A172 (cell line): Measurements from ENCODE around the gene PLCD1. TPM values are rescaled to one million over a fixed set of nuclear protein-coding genes. Genes with fewer than 3 reads are reported as not detected.
"Not testable (repeated sequence)": the region's sequence is repeated elsewhere in the genome, so short reads cannot be mapped to it uniquely, and the experiment has no call there.

Source experiments
- DNase-seq: peaks from one replicate; pipeline ENCODE4 v3.0.0-alpha.2; 2015; ENCODE audit warnings: low spot score
- total RNA-seq: library from RNA; depleted of rRNA; stranded (reverse); fragments of >200 nt; shearing (Covaris generic); gene quantifications from 2 replicates; pipeline ENCODE4 v1.2.3, GENCODE V29; 2014; rRNA removed

PLCD1 gene
- total RNA-seq: 5.4 and 5.7 TPM in 2 replicates

DNA sequence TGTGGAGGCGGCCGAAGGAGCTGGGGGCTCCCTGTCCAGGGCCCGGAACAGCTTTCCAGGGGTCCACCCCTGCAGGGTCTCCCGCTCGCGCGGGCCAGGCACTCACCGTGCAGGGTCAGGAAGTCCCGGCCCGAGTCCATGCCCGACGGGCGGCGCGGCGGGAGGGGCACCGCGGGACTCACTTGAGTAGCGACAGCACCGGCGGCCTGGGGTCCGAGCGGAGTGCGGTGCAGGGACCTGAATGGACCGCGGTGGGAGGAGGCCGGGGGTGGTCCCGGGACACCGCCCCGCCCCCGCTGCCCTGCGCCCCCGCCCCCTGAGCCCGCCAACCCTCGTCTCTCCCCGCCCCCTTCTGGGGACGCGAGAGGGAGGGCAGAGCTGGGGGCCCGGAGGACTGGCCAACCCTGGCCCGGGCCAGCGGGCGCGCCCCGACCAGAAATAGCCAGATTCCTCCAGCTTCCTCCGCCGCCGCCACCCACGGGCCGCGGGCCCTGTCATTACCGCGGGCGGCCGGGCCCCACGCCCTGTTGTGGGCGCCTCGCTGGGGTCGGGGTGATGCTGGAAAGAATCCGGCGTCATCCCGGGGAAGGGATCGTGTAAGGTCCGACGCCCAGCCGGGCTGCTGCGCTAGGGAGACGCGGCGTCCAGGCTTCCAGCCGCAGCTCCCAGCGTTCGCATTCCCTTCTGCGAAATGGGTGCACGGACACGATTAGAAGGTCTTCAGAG lies at the start of gene PLCD1:
Gene PLCD1, minus strand, starts transcription at position 243 of the 726 bp plus-strand sequence. Its CDS starts 103 bp downstream, at position 140.
- no peak for DNase-seq

DNA sequence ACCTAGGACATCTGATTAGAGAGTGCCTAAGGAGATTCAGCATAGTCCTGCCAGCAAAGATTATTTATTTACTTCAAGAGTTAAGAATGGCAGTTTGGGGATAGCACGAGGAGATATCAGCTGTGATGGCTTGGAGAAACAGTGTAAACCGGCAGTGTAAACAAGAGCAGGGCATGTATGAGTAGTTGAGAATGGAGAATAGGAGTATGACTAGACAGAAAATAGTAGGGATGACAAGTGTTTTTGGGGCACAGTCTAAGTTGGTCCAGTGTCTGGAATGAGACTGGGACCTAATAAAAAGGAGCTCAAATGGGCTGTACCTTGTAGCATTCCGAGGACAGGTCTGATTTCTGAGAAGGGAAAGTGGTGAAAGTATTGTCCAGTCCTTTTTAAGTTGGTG lies 47.6 kb upstream of the PLCD1 start:
- DNase-seq: not testable (repeated sequence)

DNA sequence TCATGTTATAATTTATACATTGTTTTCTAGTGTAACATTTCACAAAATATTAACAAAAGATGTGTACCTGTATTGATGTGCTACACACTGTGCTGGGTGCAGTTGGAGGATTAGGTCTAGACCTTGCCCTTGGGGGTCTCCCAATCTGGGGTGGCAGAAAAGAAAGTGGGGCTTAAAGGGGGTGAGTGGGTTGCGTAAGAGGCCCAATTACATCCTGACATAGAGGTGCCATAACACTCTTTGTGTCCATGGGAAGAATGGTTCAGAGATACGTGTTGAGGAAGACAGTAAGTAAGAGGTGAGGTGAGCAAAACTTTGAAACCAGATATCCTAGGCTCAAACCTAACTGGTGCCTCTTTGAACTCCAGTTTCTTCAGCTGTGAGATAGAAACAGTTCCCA lies 40.6 kb upstream of the PLCD1 start:
- DNase-seq: no peak

DNA sequence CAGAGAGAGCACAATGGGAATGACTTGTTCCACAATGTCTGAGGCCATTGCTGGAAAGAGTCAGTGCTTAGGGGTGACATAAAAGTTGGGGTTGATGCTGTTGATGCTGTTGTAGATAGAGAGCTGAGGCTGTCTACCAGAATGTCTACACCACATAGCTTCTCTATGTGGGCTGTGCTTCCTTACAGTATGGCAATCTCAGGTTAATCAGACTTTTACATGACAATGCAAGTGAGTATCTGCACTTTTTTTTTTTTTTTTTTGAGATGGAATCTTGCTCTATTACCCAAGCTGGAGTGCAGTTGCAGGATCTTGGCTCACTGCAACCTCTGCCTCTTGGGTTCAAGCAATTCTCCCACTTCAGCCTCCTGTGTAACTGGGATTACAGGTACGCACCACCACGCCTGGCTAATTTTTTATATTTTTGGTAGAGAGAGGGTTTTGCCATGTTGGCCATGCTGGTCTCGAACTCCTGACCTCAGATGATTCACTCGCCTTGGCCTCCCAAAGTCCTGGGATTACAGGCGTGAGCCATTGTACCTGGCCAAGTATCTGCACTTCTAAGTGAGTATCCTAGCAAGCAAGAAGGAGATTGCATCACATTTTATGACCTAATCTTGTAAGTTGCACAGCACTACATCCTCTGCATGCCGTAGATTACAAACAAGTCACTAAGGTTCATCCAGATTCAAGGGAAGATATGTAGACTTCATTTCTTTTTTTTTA lies 38.2 kb upstream of the PLCD1 start:
- DNase-seq: no peak

DNA sequence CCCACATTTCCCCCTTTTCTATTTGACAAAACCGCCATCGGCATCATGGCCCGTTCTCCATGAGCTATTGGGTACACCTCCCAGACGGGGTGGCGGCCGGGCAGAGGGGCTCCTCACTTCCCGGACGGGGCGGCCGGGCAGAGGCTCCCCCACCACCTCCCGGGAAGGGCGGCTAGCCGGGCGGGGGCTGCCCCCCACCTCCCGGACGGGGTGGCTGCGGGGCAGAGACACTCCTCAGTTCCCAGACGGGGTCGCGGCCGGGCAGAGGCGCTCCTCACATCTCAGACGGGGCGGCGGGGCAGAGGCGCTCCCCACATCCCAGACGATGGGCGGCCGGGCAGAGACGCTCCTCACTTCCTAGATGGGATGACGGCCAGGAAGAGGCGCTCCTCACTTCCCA lies 35.0 kb upstream of the PLCD1 start:
- DNase-seq: not testable (repeated sequence)

DNA sequence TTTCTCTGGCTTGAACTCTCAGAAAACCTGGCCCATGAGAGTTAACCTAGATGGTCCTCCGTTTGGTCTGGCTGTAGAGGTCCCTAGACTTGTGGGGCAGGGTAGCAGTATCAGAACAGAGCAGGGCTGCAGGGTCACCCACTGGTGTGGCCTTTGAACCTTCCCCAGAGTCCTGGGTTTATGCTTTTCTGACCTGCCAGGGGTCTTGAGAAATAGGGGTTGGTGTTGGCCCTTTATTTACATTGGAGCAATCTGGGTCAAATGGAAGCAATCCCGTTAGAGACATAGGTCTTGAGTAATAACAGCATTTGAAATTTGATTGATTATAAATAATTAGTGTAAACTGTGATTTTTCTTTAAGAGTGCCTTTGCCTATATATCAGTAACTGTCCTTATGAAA lies 33.4 kb upstream of the PLCD1 start:
- DNase-seq: no peak

DNA sequence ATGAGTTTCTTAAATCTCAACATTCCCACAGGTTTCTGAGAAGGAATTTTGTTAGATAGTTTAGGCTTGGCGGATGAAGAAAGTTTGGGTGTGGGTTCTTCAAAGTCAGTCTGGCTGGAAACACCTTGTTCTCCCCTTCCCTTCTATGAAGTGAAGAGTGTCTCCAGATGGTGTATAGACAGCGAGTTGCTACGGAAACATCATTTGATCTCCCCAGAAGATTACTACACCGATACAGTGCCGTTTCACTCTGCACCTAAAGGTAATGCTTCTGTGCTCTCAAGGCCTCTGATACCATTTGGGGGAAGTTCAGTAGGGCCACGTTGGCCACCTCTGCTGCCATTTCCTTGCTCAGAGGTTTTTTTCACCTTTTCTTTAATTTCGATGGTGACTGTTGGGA lies 30.1 kb upstream of the PLCD1 start:
- DNase-seq: no peak

DNA sequence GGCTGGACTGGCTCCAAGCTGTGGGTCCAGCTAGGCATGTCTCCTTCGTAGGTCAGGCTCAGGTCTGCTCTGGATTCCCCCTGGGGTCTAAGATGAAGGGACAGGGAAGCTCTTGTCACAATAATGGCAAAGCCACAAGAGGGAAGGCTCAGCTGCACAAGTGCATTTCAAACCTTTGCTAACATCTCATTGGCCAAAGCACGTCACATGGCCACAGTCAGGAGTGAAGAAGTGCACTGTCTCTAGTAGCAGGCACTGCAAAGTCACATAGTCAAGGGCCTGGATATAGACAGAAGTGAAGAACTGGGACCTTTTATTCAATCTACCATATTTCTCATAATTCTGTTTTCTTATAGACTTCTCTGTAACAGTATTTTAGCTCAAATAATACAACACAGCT lies 29.7 kb upstream of the PLCD1 start:
- DNase-seq: no peak

DNA sequence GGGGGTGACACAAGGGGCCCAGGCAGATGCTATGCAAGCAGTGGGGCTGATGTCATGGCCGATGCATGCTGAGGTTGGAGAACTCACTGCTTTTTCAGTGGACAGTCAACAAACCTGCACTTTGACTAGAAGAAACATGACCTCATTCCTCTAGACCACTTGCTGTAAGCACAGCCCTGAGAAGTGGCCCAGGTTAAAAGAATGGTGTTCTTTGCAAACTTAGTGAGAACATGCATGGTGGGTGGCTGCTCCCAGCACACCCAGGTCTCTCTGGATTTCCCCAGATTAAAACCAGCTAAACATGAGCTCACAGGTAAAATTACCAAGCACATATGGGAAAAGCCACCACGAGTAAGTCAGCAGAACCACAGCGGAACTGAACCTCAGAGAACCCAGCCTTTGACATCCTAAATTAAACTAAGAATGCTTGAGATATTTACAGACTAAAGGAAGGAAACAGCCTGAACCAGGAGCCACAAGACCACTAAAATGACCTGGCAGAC lies 25.1 kb upstream of the PLCD1 start:
- DNase-seq: no peak

DNA sequence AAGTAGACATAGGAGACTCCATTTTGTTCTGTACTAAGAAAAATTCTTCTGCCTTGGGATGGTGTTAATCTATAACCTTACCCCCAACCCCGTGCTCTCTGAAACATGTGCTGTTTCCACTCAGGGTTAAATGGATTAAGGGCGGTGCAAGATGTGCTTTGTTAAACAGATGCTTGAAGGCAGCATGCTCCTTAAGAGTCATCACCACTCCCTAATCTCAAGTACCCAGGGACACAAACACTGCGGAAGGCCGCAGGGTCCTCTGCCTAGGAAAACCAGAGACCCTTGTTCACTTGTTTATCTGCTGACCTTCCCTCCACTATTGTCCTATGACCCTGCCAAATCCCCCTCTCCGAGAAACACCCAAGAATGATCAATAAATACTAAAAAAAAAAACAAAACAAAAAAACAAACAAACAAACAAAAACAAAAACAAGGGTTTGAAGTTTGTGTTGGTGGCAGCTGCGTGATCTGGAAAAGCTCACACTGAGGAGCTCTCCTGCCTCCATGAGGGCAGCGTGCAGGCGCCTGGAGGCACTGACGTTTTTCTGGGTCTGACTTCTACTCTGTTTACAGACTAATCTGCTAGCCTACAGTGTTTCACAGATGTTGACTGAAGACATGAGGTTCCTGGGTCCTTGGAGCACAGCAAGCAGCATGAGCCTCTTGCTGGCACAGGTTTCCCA lies 24.5 kb upstream of the PLCD1 start:
- not testable (repeated sequence) for DNase-seq

DNA sequence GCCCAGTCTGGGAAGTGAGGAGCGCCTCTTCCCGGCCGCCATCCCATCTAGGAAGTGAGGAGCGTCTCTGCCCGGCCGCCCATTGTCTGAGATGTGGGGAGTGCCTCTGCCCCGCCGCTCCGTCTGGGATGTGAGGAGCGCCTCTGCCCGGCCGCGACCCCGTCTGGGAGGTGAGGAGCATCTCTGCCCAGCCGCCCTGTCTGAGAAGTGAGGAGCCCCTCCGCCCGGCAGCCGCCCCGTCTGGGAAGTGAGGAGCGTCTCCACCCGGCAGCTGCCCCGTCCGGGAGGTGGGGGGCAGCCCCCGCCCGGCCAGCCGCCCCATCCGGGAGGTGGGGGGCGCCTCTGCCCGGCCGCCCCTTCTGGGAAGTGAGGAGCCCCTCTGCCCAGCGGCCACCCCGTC lies 23.8 kb upstream of the PLCD1 start:
- not testable (repeated sequence) for DNase-seq

DNA sequence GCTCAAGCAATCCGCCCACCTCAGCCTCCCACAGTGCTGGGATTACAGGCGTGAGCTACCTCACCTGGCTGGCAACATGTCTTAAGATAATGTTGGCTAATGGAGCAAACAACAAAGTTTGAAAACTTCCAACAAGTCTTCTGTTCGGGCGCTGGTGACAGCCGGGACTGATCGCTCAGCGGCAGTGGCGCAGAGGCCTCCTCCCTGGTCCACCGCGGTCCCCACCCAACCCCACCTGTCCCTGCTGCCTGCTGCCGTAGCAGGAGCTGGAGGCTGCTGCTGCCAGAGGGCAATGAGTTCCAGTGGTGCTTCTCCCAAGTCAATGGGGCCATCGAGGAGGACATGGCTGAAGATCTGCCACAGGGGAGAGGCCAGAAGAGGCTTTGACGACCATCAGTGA lies 21.7 kb upstream of the PLCD1 start:
- DNase-seq: no peak

DNA sequence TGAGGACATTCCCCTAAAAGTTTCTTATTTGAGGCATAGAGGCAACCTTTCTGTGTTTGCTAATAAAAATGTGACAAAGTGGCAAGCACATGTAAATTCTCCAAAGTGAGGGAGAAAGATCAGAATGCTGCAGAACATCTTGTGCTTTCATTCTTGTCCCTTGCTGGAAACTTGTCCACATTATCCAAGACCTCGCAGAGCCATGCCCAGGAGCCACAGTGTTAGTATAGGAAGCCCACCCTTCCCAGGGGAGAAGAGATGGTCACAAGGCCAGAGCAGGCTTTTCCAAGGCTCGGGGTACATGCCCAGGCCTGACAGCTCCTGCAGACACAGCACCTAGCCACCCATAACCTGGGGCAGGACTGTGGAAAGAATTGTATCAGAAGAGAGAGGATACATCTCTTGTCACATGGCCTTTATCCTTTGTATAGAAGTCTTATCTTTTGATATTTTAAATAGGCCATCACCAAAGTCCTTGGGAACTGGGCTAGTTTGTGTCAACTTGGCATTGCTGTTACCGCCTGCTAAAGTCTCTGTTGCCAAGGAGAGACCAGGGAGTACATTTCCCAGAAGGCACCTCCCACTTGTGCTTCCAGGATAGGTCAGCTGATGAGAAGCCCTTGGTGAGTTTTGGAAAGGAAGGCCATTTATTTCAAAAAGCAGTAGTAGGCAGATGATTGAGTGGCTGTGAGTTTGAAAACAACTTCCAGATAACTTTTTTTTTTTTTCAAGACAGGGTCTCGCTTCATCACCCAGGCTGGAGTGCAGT lies 20.1 kb upstream of the PLCD1 start:
- no peak for DNase-seq

DNA sequence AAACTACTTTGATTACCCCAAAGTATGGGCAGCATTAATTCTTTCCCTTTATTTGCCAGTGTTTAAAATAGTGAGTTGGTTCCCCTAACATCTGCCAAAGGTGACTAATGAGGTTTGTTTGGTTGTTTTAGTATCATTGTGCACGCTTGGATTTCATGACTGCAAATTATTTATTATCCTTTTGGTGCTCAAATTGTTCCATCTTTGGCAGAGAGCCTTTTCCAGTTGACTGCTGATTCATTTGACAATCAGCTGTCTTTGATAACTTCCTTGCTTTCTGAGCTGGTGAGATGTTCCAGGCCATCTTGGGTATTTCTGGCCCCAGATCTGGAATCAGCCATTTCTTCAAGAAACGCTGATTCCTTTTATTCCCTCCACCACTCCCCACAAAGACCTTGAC lies 18.5 kb upstream of the PLCD1 start:
- DNase-seq: no peak

DNA sequence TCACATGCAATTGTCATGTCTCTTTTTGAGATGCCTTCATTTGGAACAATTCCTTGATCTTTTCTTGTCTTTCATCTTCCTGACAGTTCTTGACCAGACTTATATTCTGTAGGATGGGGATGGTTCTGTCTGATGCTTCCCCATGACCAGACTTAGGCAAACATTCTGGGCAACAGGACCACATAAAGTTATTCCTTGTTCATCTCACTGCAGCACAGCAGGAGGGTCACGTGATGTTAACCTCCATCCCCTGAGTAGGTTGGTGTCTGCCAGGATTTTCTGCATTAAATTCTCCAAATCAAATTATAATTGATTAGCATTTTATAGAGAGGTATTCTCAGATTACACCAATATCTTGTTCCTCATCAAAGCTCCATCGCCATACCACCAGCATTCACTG lies 17.4 kb upstream of the PLCD1 start:
- no peak for DNase-seq

DNA sequence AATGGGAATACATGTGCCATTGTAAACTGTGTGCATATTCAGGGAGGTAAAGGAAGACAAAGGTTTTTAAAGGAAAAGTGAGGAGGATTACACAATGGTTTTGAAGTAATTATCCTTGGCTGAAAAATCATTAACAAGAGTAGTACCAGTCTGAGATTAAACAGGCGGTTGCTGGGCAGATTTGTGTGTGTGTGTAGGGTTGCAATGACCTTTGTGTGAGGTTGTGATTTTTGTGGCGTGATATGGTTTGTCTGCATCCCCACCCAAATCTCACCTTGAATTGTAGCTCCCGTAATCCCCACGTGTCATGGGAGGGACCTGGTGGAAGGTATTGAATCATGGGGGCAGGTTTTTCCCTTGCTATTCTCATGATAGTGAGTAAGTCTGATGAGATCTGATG lies 16.6 kb upstream of the PLCD1 start:
- no peak for DNase-seq

DNA sequence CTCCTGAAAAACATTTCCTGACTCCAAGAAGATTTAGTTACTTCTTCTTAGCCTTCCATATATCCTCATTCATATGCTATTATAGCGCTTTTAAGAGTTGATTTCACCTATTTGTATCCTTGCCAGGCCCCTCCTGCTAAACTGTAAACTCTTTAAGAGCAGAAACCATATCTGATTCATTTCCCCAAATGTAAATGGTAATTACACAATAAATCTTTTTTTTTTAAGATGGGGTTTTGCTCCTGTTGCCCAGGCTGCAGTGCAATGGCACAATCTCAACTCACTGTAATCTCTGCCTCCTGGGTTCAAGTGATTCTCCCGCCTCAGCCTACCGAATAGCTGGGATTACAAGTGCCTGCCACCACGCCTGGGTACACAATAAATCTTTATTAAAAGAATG lies 14.0 kb upstream of the PLCD1 start:
- no peak for DNase-seq

DNA sequence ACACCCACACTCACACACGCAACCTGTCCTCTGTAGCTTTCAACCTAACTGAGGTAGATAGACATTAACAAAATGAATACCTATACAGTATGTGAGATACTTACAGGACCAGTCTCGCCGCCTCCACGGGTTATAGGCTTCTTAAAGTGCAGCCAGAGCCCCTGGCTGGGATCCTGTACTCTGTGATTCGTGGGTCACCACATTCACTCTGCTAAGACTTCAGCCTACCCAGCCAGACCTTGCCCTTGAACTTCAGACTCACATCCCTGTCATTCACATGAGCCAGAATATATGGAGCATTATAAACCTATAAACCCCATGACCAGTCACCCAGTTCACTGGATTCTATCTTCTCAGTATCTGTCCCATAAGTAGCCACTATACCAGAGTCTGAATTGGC lies 11.0 kb upstream of the PLCD1 start:
- DNase-seq: no peak

DNA sequence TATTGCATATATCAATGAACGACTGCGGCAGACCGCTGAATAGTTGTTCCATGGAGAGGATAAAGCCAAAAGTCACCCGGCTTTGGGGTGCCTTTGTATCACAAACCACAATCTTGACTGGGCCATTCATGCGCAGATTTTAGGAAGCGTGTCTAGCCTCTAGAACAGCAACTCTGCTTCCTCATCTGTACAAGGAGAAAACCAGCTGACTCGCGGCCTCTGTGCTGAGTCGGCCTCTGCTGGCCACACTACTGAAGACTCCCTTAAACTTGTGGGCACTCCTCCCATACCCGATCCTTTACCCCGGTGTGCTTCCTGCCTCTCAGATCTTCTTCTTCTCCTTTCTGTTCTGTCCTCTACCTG lies 10.4 kb upstream of the PLCD1 start:
- DNase-seq: no peak

DNA sequence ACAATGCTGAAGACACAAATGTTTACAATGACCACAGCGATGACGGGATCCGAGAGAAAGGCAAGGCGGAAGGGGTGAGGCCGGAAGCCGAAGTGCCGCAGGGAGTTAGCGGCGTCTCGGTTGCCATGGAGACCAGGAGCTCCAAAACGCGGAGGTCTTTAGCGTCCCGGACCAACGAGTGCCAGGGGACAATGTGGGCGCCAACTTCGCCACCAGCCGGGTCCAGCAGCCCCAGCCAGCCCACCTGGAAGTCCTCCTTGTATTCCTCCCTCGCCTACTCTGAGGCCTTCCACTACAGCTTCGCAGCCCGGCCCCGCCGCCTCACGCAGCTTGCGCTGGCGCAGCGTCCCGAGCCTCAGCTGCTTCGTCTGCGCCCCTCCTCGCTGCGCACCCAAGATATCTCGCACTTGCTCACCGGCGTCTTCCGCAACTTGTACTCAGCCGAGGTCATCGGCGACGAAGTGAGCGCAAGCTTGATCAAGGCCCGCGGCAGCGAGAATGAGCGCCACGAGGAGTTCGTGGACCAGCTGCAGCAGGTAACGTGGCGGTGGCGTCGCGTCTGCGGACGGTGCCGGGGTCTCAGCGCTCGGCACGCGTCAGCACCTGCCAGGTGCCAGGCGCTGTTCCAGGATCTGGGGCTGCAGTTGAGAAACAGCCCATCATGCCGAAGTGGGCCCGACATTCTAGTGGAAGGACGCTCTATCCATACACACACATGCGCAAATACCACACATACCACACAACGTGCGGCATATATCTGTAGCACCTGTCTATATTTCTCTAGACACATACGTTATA lies 9.9 kb upstream of the PLCD1 start, which contains the start of gene DLEC1:
Gene DLEC1, plus strand, starts transcription at position 108 of the 798 bp plus-strand sequence. Its CDS starts 18 bp downstream, at position 126.
- no peak for DNase-seq

DNA sequence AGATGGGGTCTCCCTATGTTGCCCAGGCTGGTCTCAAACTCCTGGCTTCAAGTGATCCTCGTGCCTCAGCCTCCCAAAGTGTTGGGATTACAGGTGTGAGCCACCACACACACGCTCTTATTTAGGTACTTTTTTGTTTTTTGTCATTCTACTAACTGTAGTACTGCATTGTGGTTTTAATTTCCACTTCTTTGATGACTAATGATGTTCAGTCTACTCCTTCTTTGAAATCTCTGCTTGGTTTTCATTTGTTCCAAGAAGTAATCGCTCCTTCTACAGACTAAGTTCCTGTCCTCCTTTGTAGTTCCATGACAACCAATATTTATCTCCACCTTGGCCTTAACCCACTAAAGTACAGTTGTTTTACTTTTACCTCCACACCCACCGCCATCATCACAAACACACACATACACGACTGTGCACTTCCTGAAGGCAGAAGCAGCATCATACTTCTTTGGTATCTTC lies 9.0 kb upstream of the PLCD1 start:
- DNase-seq: no peak
